OCI-LY7 (cell line): ENCODE measurements around the gene GADD45GIP1. TPM values are rescaled to one million over a fixed set of nuclear protein-coding genes. Genes with fewer than 3 reads are reported as not detected.

Experiments
- BruUV-seq: library from RNA; stranded (reverse); fragments of 400-500 nt; replicated peaks from 2 replicates; lab custom pipeline; 2021; lab: Mats Ljungman, UMichigan
- CTCF ChIA-PET: fragments of 300-600 bp; sonication (Branson Sonifier 250); formaldehyde crosslinking; loops from one replicate; lab custom pipeline; 2022; ENCODE audit warnings: antibody characterized with exemption; ENCODE audit not compliant: unreplicated experiment; lab: Charles Lee
- POLR2A ChIA-PET: fragments of 300-600 bp; sonication (Branson Sonifier 250); formaldehyde crosslinking; loops from one replicate; lab custom pipeline; 2022; ENCODE audit warnings: antibody characterized with exemption; lab: Charles Lee
- DNase-seq: peaks from one replicate; pipeline ENCODE4 v3.0.0-alpha.2; 2015; ENCODE audit warnings: low spot score
- H2AFZ ChIP-seq: fragments of 200-600 bp; sonication (generic), shearing (Covaris generic); 2 replicates; pipeline ENCODE4 v1.6.1; 2014; ENCODE audit warnings: mild to moderate bottlenecking, antibody characterized with exemption, low read length, moderate library complexity
- H3K27ac ChIP-seq: fragments of 200-600 bp; sonication (generic); 2 replicates; pipeline ENCODE4 v1.5.1; 2014; ENCODE audit warnings: mixed run types, low read depth, mild to moderate bottlenecking, moderate library complexity, low read length, inconsistent platforms; ENCODE audit not compliant: poor library complexity, severe bottlenecking
- H3K36me3 ChIP-seq: fragments of 200-600 bp; sonication (generic); 2 replicates; pipeline ENCODE4 v1.6.1; 2014; ENCODE audit warnings: mild to moderate bottlenecking, antibody characterized with exemption, low read length, moderate library complexity, mixed read lengths; ENCODE audit not compliant: insufficient read depth
- H3K4me1 ChIP-seq: fragments of 200-600 bp; sonication (generic); 2 replicates; pipeline ENCODE4 v1.5.1; 2014; ENCODE audit warnings: mild to moderate bottlenecking, low read length; ENCODE audit not compliant: insufficient read depth, poor library complexity, severe bottlenecking
- H3K4me2 ChIP-seq: fragments of 200-600 bp; sonication (generic); 2 replicates; pipeline ENCODE4 v1.6.1; 2014; ENCODE audit warnings: mild to moderate bottlenecking, low read length
- H3K4me3 ChIP-seq: fragments of 200-600 bp; sonication (generic); 2 replicates; pipeline ENCODE4 v1.5.1; 2014; ENCODE audit warnings: mild to moderate bottlenecking, low read depth, low read length; ENCODE audit not compliant: poor library complexity, severe bottlenecking
- H3K79me2 ChIP-seq: fragments of 200-600 bp; sonication (generic); 2 replicates; pipeline ENCODE4 v1.6.1; 2016; ENCODE audit warnings: low read depth, mild to moderate bottlenecking, low read length, moderate library complexity, mixed read lengths; ENCODE audit not compliant: insufficient read depth
- H3K9me2 ChIP-seq: fragments of 200-600 bp; sonication (generic); 2 replicates; pipeline ENCODE4 v1.6.1; 2016; ENCODE audit warnings: mild to moderate bottlenecking, low read length, mixed read lengths; ENCODE audit not compliant: insufficient read depth
- H3K9me3 ChIP-seq: fragments of 200-600 bp; sonication (generic); 2 replicates; pipeline ENCODE4 v1.6.1; 2014; ENCODE audit warnings: mild to moderate bottlenecking, mixed run types, low read length, mixed read lengths
- H4K20me1 ChIP-seq: fragments of 200-600 bp; sonication (generic); 2 replicates; pipeline ENCODE4 v1.6.1; 2014; ENCODE audit warnings: mild to moderate bottlenecking, antibody characterized with exemption, low read length, moderate library complexity, mixed read lengths; ENCODE audit not compliant: insufficient read depth
- CTCF ChIP-seq: fragments of 200-600 bp; sonication (generic); conservative IDR thresholded peaks from 2 replicates; pipeline ENCODE4 v1.5.1; 2014; ENCODE audit warnings: mild to moderate bottlenecking, antibody characterized with exemption, low read length, moderate library complexity, mixed read lengths
- EZH2phosphoT487 ChIP-seq: fragments of 200-600 bp; sonication (generic); IDR thresholded peaks from 2 replicates; pipeline ENCODE4 v1.6.1; 2018; ENCODE audit warnings: low read depth, borderline replicate concordance, mild to moderate bottlenecking, mixed run types, antibody characterized with exemption, low read length, moderate library complexity, mixed read lengths
- intact Hi-C: fragments of 100-400 bp; cut with micrococcal nuclease; formaldehyde crosslinking; loops from one replicate; pipeline ENCODE4 v1.10.0; 2022; ENCODE audit not compliant: unreplicated experiment
- total RNA-seq, 2 experiments: library from RNA; depleted of rRNA in 1 of 2; stranded (reverse); fragments of >200 nt in 1 of 2; shearing (Covaris generic) in 1 of 2; gene quantifications; 2 replicates each; pipeline ENCODE4 v1.2.3, GENCODE V29; 2014 to 2022

GADD45GIP1 gene
- total RNA-seq, 2 experiments from 2014 or later, result 29.5 to 32.4 TPM

DNA sequence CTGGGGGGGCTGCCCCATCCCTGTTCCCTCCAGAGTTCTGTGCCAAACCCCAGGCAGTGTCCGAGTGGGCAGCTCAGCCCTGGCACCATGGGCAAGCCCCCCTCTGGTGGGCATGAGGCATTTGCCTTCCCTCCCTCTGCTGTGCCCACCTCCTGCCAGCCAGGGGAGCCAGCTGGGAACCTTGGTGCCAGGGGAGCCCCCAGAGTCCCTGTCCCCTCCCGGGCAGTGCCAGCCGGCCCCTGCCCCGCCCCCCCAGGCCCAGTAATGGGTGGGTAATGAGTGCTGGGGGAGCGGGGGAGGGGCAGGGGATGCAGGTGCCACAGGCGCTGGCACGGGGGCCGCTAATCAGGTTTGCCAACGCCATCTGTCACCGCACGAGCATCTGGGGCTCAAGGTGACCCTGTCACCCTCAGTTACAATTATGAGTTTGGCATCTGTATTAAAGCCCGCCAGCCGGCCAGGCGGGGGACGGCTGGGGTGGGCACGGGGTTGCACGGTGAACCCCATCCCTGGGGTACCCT lies 18.3 kb upstream of the GADD45GIP1 start:
- BruUV-seq, result no TSS peak
- Histone ChIP-seq H3K4me3 (no peak overlapping the region), H3K4me2 (no peak overlapping the region), H3K79me2 (no peaks in the 10 kb centered on the region), H2AFZ (no peak overlapping the region), H3K4me1 (no peaks in the 10 kb centered on the region), H3K9me2 (no peaks in the 10 kb centered on the region), H3K36me3 (no peaks in the 10 kb centered on the region), H3K27ac (no peak overlapping the region), H4K20me1 (no peaks in the 10 kb centered on the region), H3K9me3 (no peaks in the 10 kb centered on the region)
- no peak for DNase-seq
- POLR2A ChIA-PET, result no interaction called here
- TF ChIP-seq EZH2phosphoT487 (no peak), CTCF (no peak)
- intact Hi-C loops, result loop anchor here (5.0 kb wide), 1 partner anchor 287 kb away; no protein-coding TSS in a partner anchor
- CTCF ChIA-PET, result interaction anchor here (0.5 to 3.4 kb wide), 2 partner anchors 10 to 14 kb away, joined by 3 to 11 read pairs; no protein-coding TSS in a partner anchor

- CTCF ChIA-PET, result interaction anchor here (0.5 to 3.4 kb wide), 3 partner anchors 9 to 1014 kb away, joined by 3 to 11 read pairs (median 4); no protein-coding TSS in a partner anchor
- Histone ChIP-seq H3K36me3 (no peaks in the 10 kb centered on the region), H3K27ac (no peak overlapping the region), H3K79me2 (no peaks in the 10 kb centered on the region), H3K4me3 (no peak overlapping the region), H3K9me2 (no peaks in the 10 kb centered on the region), H2AFZ (no peak overlapping the region), H3K4me1 (no peaks in the 10 kb centered on the region), H3K4me2 (no peak overlapping the region), H3K9me3 (no peaks in the 10 kb centered on the region), H4K20me1 (no peaks in the 10 kb centered on the region)
- TF ChIP-seq EZH2phosphoT487 (no peak), CTCF (no peak)
- no peak for DNase-seq
- POLR2A ChIA-PET, result no interaction called here
- no TSS peak for BruUV-seq
- intact Hi-C loops, result loop anchor here (5.0 kb wide), 1 partner anchor 288 kb away; no protein-coding TSS in a partner anchor
Observed at GRCh38 chr19:12974301-12975220, 17.5 kb upstream of the GADD45GIP1 start.

DNA sequence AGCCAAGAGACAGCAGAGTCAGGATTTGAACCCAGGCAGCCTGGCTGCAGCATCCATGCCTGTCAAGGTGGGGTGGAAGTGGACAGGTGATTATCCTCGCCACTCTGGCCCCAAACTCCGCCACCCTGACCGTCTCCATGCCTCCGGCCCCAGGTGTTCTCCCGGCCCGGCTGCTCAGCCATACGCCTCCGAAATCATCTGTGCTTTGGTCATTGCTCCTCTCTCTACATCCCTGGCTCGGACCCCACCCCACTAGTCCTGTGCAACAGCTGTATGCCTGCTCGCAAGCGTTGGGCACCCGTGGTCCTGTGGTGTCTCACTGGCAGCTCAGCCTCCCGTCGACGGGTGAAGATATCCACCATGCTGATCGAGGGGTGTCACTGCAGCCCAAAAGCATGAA lies 16.2 kb upstream of the GADD45GIP1 start:
- intact Hi-C loops, result no loop called here
- ChIA-PET POLR2A (no interaction called here), CTCF (no interaction called here)
- Histone ChIP-seq H3K27ac (no peak overlapping the region), H2AFZ (no peak overlapping the region), H3K9me3 (no peaks in the 10 kb centered on the region), H4K20me1 (no peaks in the 10 kb centered on the region), H3K36me3 (no peaks in the 10 kb centered on the region), H3K79me2 (no peaks in the 10 kb centered on the region), H3K4me3 (no peak overlapping the region), H3K9me2 (no peaks in the 10 kb centered on the region), H3K4me1 (no peaks in the 10 kb centered on the region), H3K4me2 (no peak overlapping the region)
- no peak for DNase-seq
- no TSS peak for BruUV-seq
- TF ChIP-seq EZH2phosphoT487 (no peak), CTCF (no peak)
